Measurements from ENCODE around the gene SOWAHA. TPM values are rescaled to one million over a fixed set of nuclear protein-coding genes. Genes with fewer than 3 reads are reported as not detected.

The SOWAHA gene
- polyA plus RNA-seq, 2 of the 4 experiments (the other 2 are of a cell fraction) = 0.06 to 0.10 TPM

- TF ChIP-seq EHMT2 (IDR thresholded peaks at IDR 0.05; ENCODE audit: low read depth) = no peak
- TF ChIP-seq ATOH8 (CRISPR knock-in tag; IDR thresholded peaks at IDR 0.05; ENCODE audit: low read depth) = no peak
- TF ChIP-seq CHD2 (IDR thresholded peaks at IDR 0.05; ENCODE audit: low read length, partially characterized antibody) = no peak
- no peak for TF ChIP-seq EHF (CRISPR knock-in tag; IDR thresholded peaks at IDR 0.05)
Measured at GRCh38 chr5:132764671-132765238, 48.3 kb upstream of the SOWAHA start (continued).

- H3K27ac ChIP-seq = no peak overlapping the region
Measured at GRCh38 chr5:132765311-132766019, 47.6 kb upstream of the SOWAHA start.

GRCh38 chr5:132766020-132766805 lies 46.9 kb upstream of the SOWAHA start:
- CTCF ChIA-PET = interaction anchor here (0.5 to 4.9 kb wide), 7 partner anchors 12 to 117 kb away, joined by 3 to 23 read pairs (median 3); no protein-coding TSS in a partner anchor
- no peak for TF ChIP-seq MYC (IDR thresholded peaks at IDR 0.05; ENCODE audit: borderline replicate concordance, low read length)
- TF ChIP-seq BCL3 (IDR thresholded peaks at IDR 0.05) = no peak
- no peak for TF ChIP-seq JUN (IDR thresholded peaks at IDR 0.05)
- no peak for TF ChIP-seq FOXS1 (CRISPR knock-in tag; IDR thresholded peaks at IDR 0.05)
- no peak for TF ChIP-seq ZFP36 (IDR thresholded peaks at IDR 0.05; ENCODE audit: borderline replicate concordance, partially characterized antibody)
- TF ChIP-seq SMC3 (IDR thresholded peaks at IDR 0.05) = no peak
- no peak for TF ChIP-seq KDM1A (IDR thresholded peaks at IDR 0.05; ENCODE audit: low read depth)
- no peak for TF ChIP-seq NR3C1 (IDR thresholded peaks at IDR 0.05)
- TF ChIP-seq MAFK (IDR thresholded peaks at IDR 0.05; ENCODE audit: partially characterized antibody) = no peak
- no peak for TF ChIP-seq ESRRA (IDR thresholded peaks at IDR 0.05; ENCODE audit: borderline replicate concordance, low read length)
- no peak for TF ChIP-seq RAD21 (conservative IDR thresholded peaks at IDR 0.05 in 1 of 2, IDR thresholded peaks at IDR 0.05 in 1 of 2)
- no peak for TF ChIP-seq USF2 (IDR thresholded peaks at IDR 0.05)
- no peak for TF ChIP-seq HEYL (CRISPR knock-in tag; IDR thresholded peaks at IDR 0.05)
- DNase-seq (ENCODE audit: low read depth in 1 of 2, low spot score in 1 of 2) (no peak), FAIRE-seq (no peak), ATAC-seq (no peak)
- POLR2A ChIA-PET = no interaction called here
- Histone ChIP-seq H3K9me3 (no peaks in the 10 kb centered on the region), H3K27ac (no peak overlapping the region), H3K4me1 (no peaks in the 10 kb centered on the region), H3K4me2 (no peak overlapping the region), H3K4me3 (no peak overlapping the region)
- 88% methylated on average over 13 of the region's 14 CpGs for WGBS (ENCODE audit: missing lambda C conversion rate)

More at GRCh38 chr5:132765311-132766019, 47.6 kb upstream of the SOWAHA start:
- H3K4me3 ChIP-seq = no peak overlapping the region
- CTCF ChIA-PET = interaction anchor here (0.8 to 4.9 kb wide), 6 partner anchors 11 to 118 kb away, joined by 3 to 23 read pairs (median 4); partner anchors contain the start of gene CCNI2
- H3K4me1 ChIP-seq = no peaks in the 10 kb centered on the region
- no peak for DNase-seq (ENCODE audit: low read depth in 1 of 2, low spot score in 1 of 2)
- POLR2A ChIA-PET = no interaction called here
- no peak for ATAC-seq
- TF ChIP-seq FOSB (CRISPR knock-in tag; IDR thresholded peaks at IDR 0.05) (no peak), FOSL2 (IDR thresholded peaks at IDR 0.05) (no peak), FOSL2 (CRISPR knock-in tag; IDR thresholded peaks at IDR 0.05) (no peak), ZNF302 (CRISPR knock-in tag; IDR thresholded peaks at IDR 0.05) (no peak), EHF (CRISPR knock-in tag; IDR thresholded peaks at IDR 0.05) (no peak), MAX (IDR thresholded peaks at IDR 0.05) (no peak), NPAS2 (CRISPR knock-in tag; IDR thresholded peaks at IDR 0.05; ENCODE audit: borderline replicate concordance) (no peak), CHD2 (IDR thresholded peaks at IDR 0.05; ENCODE audit: low read length, partially characterized antibody) (no peak), ATOH8 (CRISPR knock-in tag; IDR thresholded peaks at IDR 0.05; ENCODE audit: low read depth) (no peak), RCOR1 (IDR thresholded peaks at IDR 0.05; ENCODE audit: low read depth, low read length) (no peak)
- H3K9me3 ChIP-seq = no peaks in the 10 kb centered on the region
- no peak for FAIRE-seq
- 83% methylated on average over 11 of the region's 12 CpGs for WGBS (ENCODE audit: missing lambda C conversion rate)
- no peak overlapping the region for H3K4me2 ChIP-seq
